B cell (primary cell): ENCODE data around the gene ANTXR2. TPM values are rescaled to one million over a fixed set of nuclear protein-coding genes. Genes with fewer than 3 reads are reported as not detected.

Source experiments
- ATAC-seq: fragments of 200-7000 bp; cut with Tn5 transposase; one replicate; pipeline ENCODE4 v1.10.0; 2021; ENCODE audit warnings: low read depth, mild to moderate bottlenecking, moderate number of reproducible peaks, moderate library complexity
- CTCF ChIA-PET: fragments of 350-600 bp; sonication (Branson Sonifier 250); formaldehyde crosslinking; loops from one replicate; lab custom pipeline; 2021; ENCODE audit warnings: antibody characterized with exemption, inconsistent platforms; lab: Charles Lee
- POLR2A ChIA-PET: fragments of 350-600 bp; sonication (Branson Sonifier 250); formaldehyde crosslinking; loops from one replicate; lab custom pipeline; 2021; ENCODE audit warnings: antibody characterized with exemption; lab: Charles Lee
- DNase-seq: peaks from one replicate; pipeline ENCODE4 v3.0.0; 2013
- H2AFZ ChIP-seq: 2 replicates; pipeline ENCODE4 v1.6.1; 2012; ENCODE audit warnings: mild to moderate bottlenecking, low read depth, low read length; ENCODE audit not compliant: insufficient read depth, poor library complexity, severe bottlenecking
- H3K27ac ChIP-seq, 2 donors: 1 replicate in 1 of 2; 2 replicates in 1 of 2; pipeline ENCODE4 v1.5.1; 2012 to 2013; ENCODE audit warnings: low read length in 2 of 2, mild to moderate bottlenecking in 2 of 2, moderate library complexity in 1 of 2
- H3K27me3 ChIP-seq, 4 experiments: fragments of 200-600 bp in 1 of 4; sonication (generic) in 1 of 4; replicated peaks in 1 of 4; 1 replicate in 2 of 4; 2 replicates in 2 of 4; pipeline versions ENCODE4 v1.6.1 to v1.7.0; 2013 to 2016; ENCODE audit warnings: low read length in 3 of 4, mild to moderate bottlenecking in 2 of 4, mixed read lengths in 1 of 4, moderate library complexity in 1 of 4; ENCODE audit not compliant: insufficient read depth in 4 of 4, control insufficient read depth in 3 of 4; ENCODE audit errors: control extremely low read depth in 1 of 4
- H3K36me3 ChIP-seq, 2 experiments: replicated peaks in 1 of 2; 1 replicate in 1 of 2; 2 replicates in 1 of 2; pipeline versions ENCODE4 v1.6.1 to v1.7.1; 2013; ENCODE audit warnings: low read length in 1 of 2; ENCODE audit not compliant: insufficient read depth in 2 of 2, control insufficient read depth in 1 of 2; ENCODE audit errors: control extremely low read depth in 1 of 2, extremely low read depth in 1 of 2
- H3K4me1 ChIP-seq, 2 donors: fragments of 200-600 bp in 1 of 2; sonication (generic) in 1 of 2; 1 replicate in 1 of 2; 2 replicates in 1 of 2; pipeline versions ENCODE4 v1.5.1 to v1.6.1; 2013 to 2017; ENCODE audit warnings: low read length in 2 of 2; ENCODE audit not compliant: control insufficient read depth in 2 of 2, insufficient read depth in 2 of 2
- H3K4me2 ChIP-seq: replicated peaks from 2 replicates; pipeline ENCODE3; 2012; ENCODE audit warnings: mild to moderate bottlenecking, low read depth, low read length; ENCODE audit not compliant: poor library complexity, severe bottlenecking
- H3K4me3 ChIP-seq, 5 experiments: fragments of 200-600 bp in 1 of 5; sonication (generic) in 1 of 5; 1 replicate in 3 of 5; 2 replicates in 2 of 5; pipeline versions ENCODE4 v1.5.1 to v1.7.0; 2011 to 2016; ENCODE audit warnings: low read length in 4 of 5, mild to moderate bottlenecking in 4 of 5, low read depth in 2 of 5, control low read depth in 1 of 5, moderate library complexity in 1 of 5; ENCODE audit not compliant: insufficient read depth in 1 of 5; ENCODE audit errors: control extremely low read depth in 1 of 5, extremely low read depth in 1 of 5
- H3K79me2 ChIP-seq: fragments of 200-600 bp; sonication (generic); one replicate; pipeline ENCODE4 v1.6.0; 2016; ENCODE audit warnings: low read length; ENCODE audit not compliant: control insufficient read depth, insufficient read depth
- H3K9ac ChIP-seq: fragments of 200-600 bp; sonication (generic); 2 replicates; pipeline ENCODE4 v1.6.1; 2017; ENCODE audit warnings: mild to moderate bottlenecking, low read length, moderate library complexity
- H3K9me3 ChIP-seq, 3 donors: one replicate each; pipeline versions ENCODE4 v1.6.1 to v1.7.1; 2013; ENCODE audit warnings: low read length in 2 of 3; ENCODE audit not compliant: control insufficient read depth in 2 of 3, insufficient read depth in 1 of 3; ENCODE audit errors: control extremely low read depth in 1 of 3
- H4K20me1 ChIP-seq: 2 replicates; pipeline ENCODE4 v1.6.0; 2012; ENCODE audit warnings: mild to moderate bottlenecking, low read length; ENCODE audit not compliant: insufficient read depth, control insufficient read depth, poor library complexity, severe bottlenecking
- H3K27ac Mint-ChIP-seq: one replicate; pipeline ENCODE4 v1.8.0; 2021; ENCODE audit warnings: mixed read lengths
- H3K27me3 Mint-ChIP-seq: one replicate; pipeline ENCODE4 v1.8.0; 2021; ENCODE audit warnings: mixed read lengths
- H3K4me1 Mint-ChIP-seq: one replicate; pipeline ENCODE4 v1.8.0; 2021; ENCODE audit warnings: mixed read lengths
- H3K4me3 Mint-ChIP-seq: one replicate; pipeline ENCODE4 v1.8.0; 2021; ENCODE audit warnings: mixed read lengths
- H3K9me3 Mint-ChIP-seq: one replicate; pipeline ENCODE4 v1.8.0; 2022; ENCODE audit warnings: mixed read lengths; ENCODE audit not compliant: insufficient read depth
- CTCF ChIP-seq: fragments of 200-600 bp; IDR thresholded peaks from one replicate; pipeline ENCODE4 v1.8.0; 2022; ENCODE audit warnings: antibody characterized with exemption, mild to moderate bottlenecking
- EZH2 ChIP-seq: IDR thresholded peaks from 2 replicates; pipeline ENCODE4 v1.6.1; 2012; ENCODE audit warnings: borderline replicate concordance, low read depth, mild to moderate bottlenecking, moderate library complexity, low read length; ENCODE audit not compliant: insufficient read depth, poor library complexity, severe bottlenecking
- WGBS: methylation state at CpG from one replicate; pipeline ENCODE4 v1.1.5; 2013; ENCODE audit warnings: missing lambda C conversion rate; ENCODE audit not compliant: insufficient coverage; 5-methylcytosine and 5-hydroxymethylcytosine counted together
- intact Hi-C: fragments of 100-400 bp; cut with micrococcal nuclease; formaldehyde crosslinking; loops from one replicate; pipeline ENCODE4 v1.10.0; 2022
- polyA plus RNA-seq: library from polyadenylated mRNA; depleted of rRNA; stranded (reverse); fragments of >200 nt; gene quantifications from 2 replicates; pipeline ENCODE4 v1.2.3, GENCODE V29; 2012
- total RNA-seq, 2 donors: library from RNA; stranded (reverse); fragments of 120-200 nt in 1 of 2; gene quantifications; 1 replicate in 1 of 2; 2 replicates in 1 of 2; pipeline versions ENCODE4 v1.2.3 to v1.2.4, GENCODE V29; 2013 to 2022

The ANTXR2 gene
- total and polyA plus RNA-seq, 2 donors (not counting 1 experiment from before 2014, with no cell fraction given) = 10.6 to 63.0 TPM

DNA sequence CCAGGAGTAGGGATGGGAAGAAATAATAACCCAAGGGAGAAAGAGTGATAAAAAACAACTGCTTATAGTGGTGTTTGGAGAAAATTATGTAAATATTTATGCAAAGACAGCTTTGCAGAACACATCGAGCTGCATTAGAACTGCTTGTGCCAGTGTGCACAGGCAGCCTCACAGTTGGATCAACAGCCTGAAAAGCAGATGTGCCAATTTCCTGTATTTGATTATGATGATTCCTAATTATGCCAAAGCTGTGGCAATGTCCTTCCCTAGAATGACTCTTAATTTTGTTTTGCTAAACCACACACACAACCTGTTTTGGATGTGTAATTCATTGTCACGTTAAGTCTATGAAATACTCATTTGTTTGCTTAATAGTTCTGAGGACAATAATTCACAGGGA, 30.6 kb upstream of the ANTXR2 start:
- Histone ChIP-seq H3K9ac (no peak overlapping the region), H4K20me1 (no peaks in the 10 kb centered on the region), H3K4me3 (no peak overlapping the region), H3K79me2 (no peaks in the 10 kb centered on the region), H3K9me3 (peaks cover 0 to 12% (median 5%) of the 10 kb centered on the region in 3 donors), H3K4me2 (no peak overlapping the region), H3K36me3 (no peaks in the 10 kb centered on the region), H3K27me3 (no peaks in the 10 kb centered on the region), H3K4me1 (no peaks in the 10 kb centered on the region), H2AFZ (no peak overlapping the region), H3K27ac (no peak overlapping the region)
- H3K27ac Mint-ChIP-seq = no peak overlapping the region
- intact Hi-C loops = no loop called here
- peaks cover 1% of the 10 kb centered on the region for H3K4me1 Mint-ChIP-seq
- H3K27me3 Mint-ChIP-seq = peaks cover 21% of the 10 kb centered on the region
- ChIA-PET POLR2A (interaction anchor here (0.8 kb wide), 1 partner anchor 1493 kb away, joined by 6 read pairs; no protein-coding TSS in a partner anchor), CTCF (no interaction called here)
- DNase-seq = no peak
- H3K4me3 Mint-ChIP-seq = no peak overlapping the region
- WGBS = 57% methylated on average over 1 of the region's 2 CpGs
- TF ChIP-seq CTCF (no peak), EZH2 (no peak)
- ATAC-seq = no peak
- peaks cover 4% of the 10 kb centered on the region for H3K9me3 Mint-ChIP-seq

DNA sequence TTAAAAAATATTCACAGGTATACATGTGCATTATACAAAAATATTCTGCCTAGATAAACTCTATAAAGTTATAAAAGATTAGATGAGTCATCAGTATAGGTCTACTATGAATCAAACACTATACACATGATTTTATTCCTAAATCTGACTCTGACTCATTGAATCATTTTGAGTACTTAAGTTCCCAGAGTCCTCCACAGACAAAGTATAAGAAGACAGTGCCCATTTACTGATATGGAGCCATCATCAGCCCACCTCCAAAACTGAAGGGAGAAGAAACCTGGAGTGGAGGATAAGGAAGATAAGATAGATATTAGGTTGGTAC, 28.7 kb upstream of the ANTXR2 start:
- no peak overlapping the region for H3K4me2 ChIP-seq
- H3K9ac ChIP-seq = no peak overlapping the region
- CTCF ChIA-PET = no interaction called here
- no peaks in the 10 kb centered on the region for H3K36me3 ChIP-seq
- H3K9me3 Mint-ChIP-seq = peaks cover 4% of the 10 kb centered on the region
- no peaks in the 10 kb centered on the region for H3K79me2 ChIP-seq
- no peak overlapping the region for H2AFZ ChIP-seq
- H3K4me3 ChIP-seq = no peak overlapping the region
- no peak overlapping the region for H3K4me3 Mint-ChIP-seq
- H4K20me1 ChIP-seq = no peaks in the 10 kb centered on the region
- H3K27me3 Mint-ChIP-seq = peaks cover 20% of the 10 kb centered on the region
- H3K4me1 ChIP-seq = no peaks in the 10 kb centered on the region
- H3K4me1 Mint-ChIP-seq = peaks cover 3% of the 10 kb centered on the region
- POLR2A ChIA-PET = no interaction called here
- ATAC-seq (no peak), DNase-seq (no peak)
- H3K27ac ChIP-seq = no peak overlapping the region
- intact Hi-C loops = no loop called here
- no peak overlapping the region for H3K27ac Mint-ChIP-seq
- no peak for TF ChIP-seq EZH2
- TF ChIP-seq CTCF = no peak
- peaks cover 0 to 3% (median 2%) of the 10 kb centered on the region in 3 donors for H3K9me3 ChIP-seq
- no peaks in the 10 kb centered on the region for H3K27me3 ChIP-seq
